Stimulated activated CD8-positive, alpha-beta memory T cell treated with anti-CD3 and anti-CD28 coated beads, Interleukin-4, amount 100 ng/mL, for 48 hours (primary cell): ENCODE results near the gene GAN.

Experiments used
- DNase-seq: peaks from one replicate; pipeline ENCODE4 v3.0.0-alpha.2; 2020

Gene GAN

GRCh38 chr16:81314603-81315270 lies at the start of gene GAN:
Gene GAN, plus strand, starts transcription at chr16:81314962. Its CDS starts 152 bp downstream, at chr16:81315114.
- DNase-seq: peak; percentile 95

DNA sequence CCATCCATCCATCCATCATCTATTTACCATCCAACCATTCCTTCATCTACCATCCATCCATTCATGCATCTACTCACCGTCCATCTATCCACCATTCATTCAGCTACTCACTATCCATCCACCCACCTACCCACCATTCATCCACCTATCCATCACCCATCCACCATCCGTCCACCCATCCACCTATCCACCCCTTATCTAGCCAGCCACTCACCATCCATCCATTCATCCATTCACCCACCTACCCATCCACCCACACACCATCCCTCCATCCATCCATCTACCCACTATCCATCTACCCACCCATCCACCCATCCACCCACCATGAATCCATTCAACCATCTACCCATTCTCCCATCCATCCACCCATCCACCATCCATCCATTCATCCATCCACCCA lies 49.7 kb upstream of the GAN start:
- DNase-seq: no peak

DNA sequence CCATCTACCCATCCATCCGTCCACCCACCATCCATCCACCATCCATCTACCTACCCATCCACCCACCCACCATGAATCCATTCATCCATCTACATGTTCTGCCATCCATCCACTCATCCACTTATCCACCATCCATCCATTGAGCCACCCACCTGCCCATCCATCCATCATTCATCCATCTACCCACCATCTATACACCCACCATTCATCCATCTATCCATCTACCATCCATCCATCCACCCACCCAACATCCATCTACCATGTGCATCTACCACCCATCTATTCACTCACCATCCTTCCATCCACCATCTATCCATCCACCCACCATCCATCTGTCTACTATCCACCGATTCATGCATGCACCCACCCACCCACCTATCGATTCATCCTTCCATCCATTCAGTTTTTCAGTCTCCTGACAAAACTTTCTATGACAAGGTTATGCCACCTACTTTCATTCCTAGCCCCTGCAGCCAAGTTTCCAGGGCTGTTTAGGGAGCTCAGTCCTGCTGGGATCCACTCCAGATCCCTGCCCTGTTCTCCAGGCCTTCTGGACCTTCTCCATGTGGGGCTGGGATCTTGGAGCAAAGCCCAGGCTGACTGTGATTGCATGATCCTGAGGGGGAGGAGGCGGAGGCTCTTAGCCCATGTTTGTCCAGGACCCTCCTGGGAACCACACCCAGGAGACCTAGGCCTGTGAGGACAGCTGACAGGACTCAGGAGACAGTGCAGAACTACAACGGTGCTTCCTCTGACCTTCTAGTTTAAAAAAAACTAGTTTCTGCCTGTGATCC lies 48.9 kb upstream of the GAN start:
- no peak for DNase-seq

- DNase-seq: peak; percentile 50
Observed at GRCh38 chr16:81266680-81267095, 48.1 kb upstream of the GAN start.

- DNase-seq: no peak
Observed at GRCh38 chr16:81268509-81268908, 46.3 kb upstream of the GAN start.

DNA sequence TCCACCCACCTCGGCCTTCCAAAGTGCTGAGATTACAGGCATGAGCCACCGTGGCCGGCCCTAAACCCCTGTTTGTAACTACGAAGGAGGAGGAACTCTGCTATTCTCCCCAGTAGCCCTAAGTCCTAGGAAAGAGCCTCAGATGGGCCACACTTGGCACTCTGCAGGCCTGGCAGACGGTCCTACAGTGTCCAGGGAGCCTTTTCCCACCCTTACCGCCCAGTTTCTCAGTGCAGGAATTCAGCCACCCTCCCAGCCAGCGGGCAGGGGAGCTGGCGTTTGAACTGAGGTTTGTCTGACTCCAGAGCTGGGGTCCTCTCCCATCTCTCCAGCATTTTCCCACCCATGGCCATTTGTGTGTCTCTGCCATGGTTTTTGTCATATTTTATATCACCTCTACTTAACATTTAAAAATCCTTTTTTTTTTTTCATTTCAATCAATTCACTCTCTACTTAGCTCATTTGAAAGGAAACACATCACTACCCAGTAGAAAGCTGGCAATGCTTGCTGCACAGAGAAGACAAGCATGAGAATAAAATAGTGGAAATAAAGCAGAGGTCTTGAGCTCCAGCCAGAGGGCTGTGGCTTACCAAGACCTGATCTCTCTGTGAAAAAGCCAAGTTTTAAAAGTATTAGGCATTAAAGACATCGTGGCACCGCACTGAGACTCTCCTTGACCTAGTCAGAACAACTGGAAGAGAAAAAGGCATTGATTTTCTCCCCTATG lies 41.4 kb upstream of the GAN start:
- no peak for DNase-seq

- DNase-seq: no peak
Observed at GRCh38 chr16:81275064-81275532, 39.7 kb upstream of the GAN start.

DNA sequence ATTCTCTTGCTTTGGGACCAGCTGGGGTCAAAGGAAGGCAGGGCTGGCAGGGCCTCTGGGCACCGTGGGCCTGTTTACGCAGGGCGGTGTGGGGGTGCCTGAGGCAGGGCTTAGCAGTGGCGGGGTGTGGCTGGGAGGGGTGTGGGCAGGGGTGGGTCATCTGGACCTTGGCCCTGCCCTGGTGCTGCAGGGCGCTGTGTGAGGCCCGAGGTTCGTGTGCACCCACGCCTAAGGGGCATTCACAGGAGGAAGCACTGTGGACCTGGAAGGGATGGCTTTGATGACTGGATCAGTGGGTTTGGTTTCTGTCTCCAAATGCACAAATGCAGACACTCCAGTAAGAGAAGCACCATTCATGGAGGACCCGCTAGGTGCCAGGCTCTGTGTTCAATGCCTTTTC lies 39.0 kb upstream of the GAN start:
- no peak for DNase-seq

GRCh38 chr16:81276323-81276722 lies 38.4 kb upstream of the GAN start:
- no peak for DNase-seq

- DNase-seq: no peak
Observed at GRCh38 chr16:81277541-81278080, 37.2 kb upstream of the GAN start.

DNA sequence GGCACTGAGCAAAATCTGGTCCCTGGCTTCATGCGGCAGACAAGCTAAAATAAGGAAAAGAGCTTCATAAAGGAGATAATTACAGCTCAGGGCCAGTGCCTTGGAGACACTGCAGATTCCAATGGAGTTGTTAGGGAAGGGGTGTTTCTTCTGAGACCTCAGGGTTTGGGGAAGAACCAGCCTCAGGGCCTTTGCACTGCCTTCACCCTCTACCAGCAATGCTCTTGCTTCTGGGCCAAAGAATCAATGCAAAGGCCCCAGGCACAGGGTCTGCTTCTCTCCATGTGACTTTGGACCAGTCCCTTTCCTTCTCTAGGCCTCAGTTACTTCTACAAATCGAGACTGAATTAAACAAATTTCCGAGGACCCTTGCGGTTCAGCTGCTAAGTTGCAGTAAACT lies 36.2 kb upstream of the GAN start:
- no peak for DNase-seq

DNA sequence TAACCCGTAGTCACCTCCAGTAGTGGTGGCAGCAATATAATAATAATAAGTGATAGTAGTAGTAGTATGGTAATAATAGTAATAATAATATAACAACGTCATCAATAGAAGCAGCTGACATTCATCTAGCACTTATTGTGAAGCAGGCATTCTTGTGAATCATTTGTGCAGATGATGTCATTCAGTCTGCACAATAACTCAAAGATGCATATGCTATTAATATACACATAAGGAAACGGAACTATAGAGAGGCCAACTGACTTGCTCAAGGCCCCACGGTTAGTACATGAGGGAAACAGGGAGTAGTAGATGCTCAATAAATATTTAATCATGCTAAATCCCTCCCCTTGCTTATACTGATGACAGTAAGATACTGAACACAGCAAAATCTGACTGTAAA lies 35.4 kb upstream of the GAN start:
- DNase-seq: no peak

GRCh38 chr16:81280393-81280792 lies 34.4 kb upstream of the GAN start:
- DNase-seq: no peak

DNA sequence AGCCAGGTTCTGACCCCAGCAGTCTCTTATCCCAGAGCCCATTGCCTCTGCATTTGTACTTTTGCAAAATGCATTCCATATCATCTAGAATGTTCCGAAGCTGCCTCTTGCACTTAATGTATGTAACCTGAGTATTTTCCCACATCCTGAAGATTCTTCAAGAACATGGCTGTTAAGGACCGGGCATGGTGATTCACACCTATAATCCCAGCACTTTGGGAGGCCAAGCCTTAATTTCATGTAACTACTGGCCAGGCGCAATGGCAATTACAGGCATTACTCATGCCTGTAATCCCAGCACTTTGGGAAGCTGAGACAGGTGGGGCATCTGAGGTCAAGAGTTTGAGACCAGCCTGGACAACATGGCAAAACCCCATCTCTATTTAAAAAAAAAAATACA lies 31.7 kb upstream of the GAN start:
- DNase-seq: no peak

DNA sequence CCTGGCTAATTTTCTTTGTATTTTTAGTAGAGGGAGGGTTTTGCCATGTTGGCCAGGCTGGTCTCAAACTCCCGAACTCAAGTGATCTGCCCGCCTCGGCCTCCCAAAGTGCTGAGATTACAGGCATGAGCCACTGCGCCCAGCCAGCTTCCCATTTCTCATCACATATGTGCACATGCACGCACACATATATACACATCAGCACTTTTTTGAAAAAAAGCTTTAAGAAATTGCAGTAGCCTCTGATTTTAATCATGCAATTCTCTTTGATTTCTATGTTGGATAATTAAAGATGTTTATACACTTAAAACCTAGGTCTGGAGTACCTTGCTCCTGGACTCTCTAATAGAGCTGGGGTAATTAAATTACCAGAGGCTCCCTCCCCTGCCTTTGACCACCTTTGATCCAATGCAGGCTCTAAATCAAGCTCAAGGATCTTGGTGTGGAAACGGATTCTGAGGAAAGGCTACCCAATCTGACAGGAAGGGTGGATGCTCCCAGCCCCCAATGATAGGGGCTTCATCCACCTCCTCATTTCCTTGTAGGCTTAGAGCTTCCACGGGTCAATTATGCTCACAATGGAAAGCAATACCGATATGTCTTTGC lies 29.7 kb upstream of the GAN start:
- DNase-seq: no peak

- DNase-seq: no peak
Observed at GRCh38 chr16:81286190-81286589, 28.6 kb upstream of the GAN start.

GRCh38 chr16:81291117-81291516 lies 23.6 kb upstream of the GAN start:
- DNase-seq: no peak

DNA sequence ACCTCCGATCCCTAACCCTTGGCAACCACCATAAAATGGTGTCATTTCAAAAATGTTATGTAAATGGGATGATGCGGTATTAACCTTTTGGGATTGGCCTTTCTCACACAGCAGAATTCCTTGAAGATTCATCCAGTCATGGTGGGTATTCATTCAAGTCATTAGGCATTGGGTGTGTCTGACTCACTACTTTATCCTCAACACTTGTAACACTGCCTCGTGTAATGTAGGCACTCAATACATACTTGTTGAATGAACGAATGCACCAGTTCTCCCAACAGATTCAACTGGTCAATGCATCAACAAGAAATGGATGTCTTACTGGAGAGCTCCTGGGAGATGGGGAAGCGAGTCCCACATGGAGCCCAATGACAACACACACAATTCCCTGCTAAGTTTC lies 21.8 kb upstream of the GAN start:
- DNase-seq: no peak

DNA sequence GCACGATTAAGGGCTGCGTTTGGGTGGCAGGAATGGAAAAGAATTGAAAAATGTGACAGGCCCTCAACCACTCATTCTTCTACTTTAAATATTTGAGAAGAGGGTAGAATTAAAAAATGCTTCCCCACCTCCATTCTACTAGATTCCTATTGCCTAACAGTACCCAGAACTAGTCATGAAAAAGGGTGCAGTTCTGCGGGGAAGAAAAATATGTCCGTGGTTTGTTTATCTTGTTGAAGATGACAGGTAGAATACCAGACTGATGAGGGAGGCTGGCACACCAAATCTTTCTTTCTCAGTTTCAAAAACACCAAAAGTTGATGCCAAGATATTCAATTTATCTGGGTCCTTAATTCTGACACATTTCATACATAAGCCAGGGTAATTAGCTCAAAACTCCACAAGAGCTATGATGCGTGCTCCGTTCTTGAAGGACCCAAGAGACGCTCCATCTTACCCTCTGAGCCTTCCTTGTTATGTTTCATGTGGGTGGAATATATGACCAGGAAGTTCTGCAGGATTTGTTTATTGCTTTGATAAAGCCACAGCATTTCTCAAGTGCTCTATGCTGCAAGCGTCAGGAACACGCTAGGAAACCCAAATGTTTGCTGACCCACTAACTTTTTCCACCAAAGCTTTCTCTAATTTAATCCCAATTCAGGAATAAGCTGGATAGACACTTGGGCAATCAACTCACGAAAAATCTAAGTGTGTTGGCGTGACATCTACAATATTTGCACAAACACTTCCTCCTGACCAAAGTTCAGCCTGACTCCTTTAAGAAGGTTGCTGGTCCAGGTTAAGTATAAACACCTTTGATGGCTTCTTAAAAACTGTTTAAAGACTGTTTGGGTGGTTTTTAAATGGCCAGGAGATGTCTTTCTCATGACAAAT lies 20.6 kb upstream of the GAN start:
- DNase-seq: no peak

- no peak for DNase-seq
Observed at GRCh38 chr16:81296631-81297030, 18.1 kb upstream of the GAN start.

- no peak for DNase-seq
Observed at GRCh38 chr16:81307770-81308169, 7.0 kb upstream of the GAN start.

- DNase-seq: no peak
Observed at GRCh38 chr16:81310045-81310644, 4.6 kb upstream of the GAN start.
